Lower leg skin (tissue), 4 donors: ENCODE results near the gene KIAA0825. TPM values are rescaled to one million over a fixed set of nuclear protein-coding genes. Genes with fewer than 3 reads are reported as not detected.

Experiments
- DNase-seq, 2 donors: peaks; one replicate each; pipeline ENCODE4 v3.0.0-alpha.2; 2019; ENCODE audit warnings: low spot score in 2 of 2
- H3K4me3 ChIP-seq: fragments of 200-600 bp; sonication (generic); 2 replicates; pipeline ENCODE4 v1.5.1; 2017; ENCODE audit warnings: mild to moderate bottlenecking, low read depth; ENCODE audit not compliant: poor library complexity, severe bottlenecking
- CTCF ChIP-seq, 3 donors: fragments of 450-650 bp; IDR thresholded peaks; one replicate each; pipeline ENCODE4 v1.5.1; 2016; ENCODE audit warnings: antibody characterized with exemption in 3 of 3, mild to moderate bottlenecking in 3 of 3, moderate library complexity in 2 of 3
- POLR2A ChIP-seq, 2 donors: fragments of 450-650 bp; IDR thresholded peaks; one replicate each; pipeline ENCODE4 v1.6.1; 2016 to 2017; ENCODE audit warnings: antibody characterized with exemption in 2 of 2, mild to moderate bottlenecking in 1 of 2, moderate library complexity in 1 of 2
- WGBS, 2 donors: methylation state at CpG; one replicate each; pipeline ENCODE4 v1.1.5; 2018; 5-methylcytosine and 5-hydroxymethylcytosine counted together
- intact Hi-C: fragments of 100-400 bp; cut with DNase I; formaldehyde crosslinking; loops from one replicate; pipeline ENCODE4 v1.15.0; 2023; ENCODE audit warnings: low total_unique reads
- total RNA-seq, 4 donors: library from RNA; depleted of rRNA; stranded (reverse); fragments of >200 nt; gene quantifications; one replicate each; pipeline ENCODE4 v1.1.0, GENCODE V29; 2016

Gene KIAA0825
- total RNA-seq, 4 donors from 2014 or later: 1.6 to 3.4 (median 2.5) TPM

DNA sequence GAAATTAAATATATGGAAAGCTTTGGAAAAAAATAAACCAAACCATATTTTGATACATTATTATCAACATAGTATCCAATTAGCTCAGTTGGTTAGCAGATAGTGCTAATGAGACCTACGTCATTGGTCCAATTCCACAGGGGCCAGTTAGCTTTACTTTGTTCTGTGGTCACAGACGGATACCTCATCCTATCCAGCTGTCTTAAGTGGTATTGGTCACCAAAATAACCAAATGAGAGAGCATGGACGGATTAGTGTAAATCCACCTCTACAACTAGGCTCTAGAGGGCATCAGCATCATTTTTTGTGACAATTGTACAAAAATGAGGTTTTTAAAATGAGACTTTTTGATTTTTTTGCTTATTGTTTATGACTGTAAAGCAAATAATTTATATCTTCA is 364.2 kb downstream of the KIAA0825 start:
- TF ChIP-seq CTCF (IDR thresholded peaks at IDR 0.05) (no peak), POLR2A (IDR thresholded peaks at IDR 0.05) (no peak)
- intact Hi-C loops: no loop called here
- no peak overlapping the region for H3K4me3 ChIP-seq
- no peak for DNase-seq
- WGBS, 2 donors: 75 to 89% methylated on average over 3 of the region's 3 CpGs

- intact Hi-C loops: no loop called here
- H3K4me3 ChIP-seq: no peak overlapping the region
- WGBS, 2 donors: 87 to 92% methylated on average over 5 of the region's 5 CpGs
- DNase-seq: no peak
- TF ChIP-seq POLR2A (IDR thresholded peaks at IDR 0.05) (no peak), CTCF (IDR thresholded peaks at IDR 0.05) (no peak)
Measured at GRCh38 chr5:94250985-94251384, 367.4 kb downstream of the KIAA0825 start.

DNA sequence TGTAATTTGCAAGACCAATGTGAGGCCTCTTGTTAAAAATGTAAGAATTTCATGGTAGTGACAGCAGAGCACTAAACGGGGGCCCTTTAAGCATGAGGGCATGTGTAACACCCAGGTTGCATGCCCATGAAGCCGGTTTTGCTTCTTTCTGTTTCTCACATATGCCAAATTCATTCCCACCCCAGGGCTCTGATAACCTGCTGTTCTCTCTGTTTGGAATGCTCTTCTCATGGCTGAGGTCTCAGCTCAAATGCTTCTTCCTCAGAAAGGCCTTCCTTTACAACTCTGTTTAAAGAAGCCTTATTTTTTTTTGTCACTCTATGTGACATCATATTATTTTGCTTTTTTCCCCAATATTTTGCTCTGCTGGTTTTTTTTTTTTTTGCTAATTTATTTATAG is 369.0 kb downstream of the KIAA0825 start:
- WGBS, 2 donors: 55 to 57% methylated on average over 2 of the region's 2 CpGs
- TF ChIP-seq POLR2A (IDR thresholded peaks at IDR 0.05) (no peak), CTCF (IDR thresholded peaks at IDR 0.05) (no peak)
- DNase-seq: no peak
- intact Hi-C loops: no loop called here
- H3K4me3 ChIP-seq: no peak overlapping the region

- H3K4me3 ChIP-seq: no peak overlapping the region
- 76 to 84% methylated on average over 2 of the region's 2 CpGs for WGBS, 2 donors
- intact Hi-C loops: no loop called here
- no peak for DNase-seq
- TF ChIP-seq POLR2A (IDR thresholded peaks at IDR 0.05): no peak
- TF ChIP-seq CTCF (IDR thresholded peaks at IDR 0.05): no peak
Measured at GRCh38 chr5:94248175-94248875, 370.1 kb downstream of the KIAA0825 start.

DNA sequence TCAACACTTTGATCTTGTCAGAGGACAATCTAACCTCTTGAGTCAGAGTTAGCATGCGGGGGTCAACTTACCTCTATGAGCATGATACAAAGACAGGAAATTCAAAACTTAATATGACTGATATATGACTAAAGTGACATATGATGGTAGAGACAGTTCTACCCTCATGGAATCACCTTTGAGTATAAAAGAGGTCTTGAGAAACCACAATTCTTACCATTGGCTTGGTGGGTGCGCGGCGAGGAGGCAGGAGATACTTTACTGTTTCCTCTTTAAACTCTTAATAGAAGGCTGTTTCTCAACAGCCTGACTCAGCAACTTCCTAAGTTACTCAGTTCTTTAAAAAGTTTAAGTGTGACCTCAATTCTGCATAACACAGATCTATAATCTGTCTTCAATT is 372.8 kb downstream of the KIAA0825 start:
- no peak overlapping the region for H3K4me3 ChIP-seq
- DNase-seq: no peak
- WGBS, 2 donors: 89% methylated on average over 4 of the region's 4 CpGs

More for the DNA sequence above, 372.8 kb downstream of the KIAA0825 start:
- intact Hi-C loops: no loop called here
- TF ChIP-seq POLR2A (IDR thresholded peaks at IDR 0.05): no peak
- TF ChIP-seq CTCF (IDR thresholded peaks at IDR 0.05): no peak
